NT2/D1 (cell line): ENCODE data around the gene CGNL1.

Experiments
- SUZ12 ChIP-seq: IDR thresholded peaks from 2 replicates; pipeline ENCODE4 v1.6.1; 2011; ENCODE audit not compliant: insufficient read length, insufficient read depth; ENCODE audit errors: extremely low read depth
- ZNF274 ChIP-seq: IDR thresholded peaks from 2 replicates; pipeline ENCODE4 v1.6.1; 2011; ENCODE audit warnings: mild to moderate bottlenecking, low read depth, low read length

DNA sequence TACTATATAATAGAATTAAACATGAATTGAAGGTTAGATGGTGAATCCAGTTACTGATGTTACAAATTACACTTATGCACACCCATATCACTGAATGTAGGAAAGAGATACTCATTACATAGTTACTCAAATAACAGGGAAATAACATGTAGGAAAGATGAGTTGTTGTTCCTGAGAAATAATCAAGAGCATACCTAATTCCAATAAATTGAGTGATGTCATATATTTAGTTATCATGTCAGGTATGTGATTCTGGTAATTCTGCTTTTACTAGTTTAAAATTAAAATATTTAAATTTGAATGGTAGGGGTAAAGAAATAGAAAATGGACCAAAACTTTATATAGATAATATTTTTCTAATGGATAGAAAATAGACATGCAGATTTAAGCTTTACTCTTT is 112.8 kb downstream of the CGNL1 start:
- TF ChIP-seq SUZ12 (no peak), ZNF274 (no peak)
